Measurements from ENCODE around the gene IL1RAPL2. TPM values are rescaled to one million over a fixed set of nuclear protein-coding genes. Genes with fewer than 3 reads are reported as not detected.

IL1RAPL2 gene
- total and polyA plus RNA-seq, 2 donors (not counting 3 experiments of a cell fraction or from before 2014, with no cell fraction given): not detected

GRCh38 chrX:105314458-105314857, 748.5 kb downstream of the IL1RAPL2 start:
- Histone ChIP-seq H3K79me2 (ENCODE audit: control insufficient read depth, insufficient read depth, low read length) (no peaks in the 10 kb centered on the region), H3K9me3 (replicated peaks; ENCODE audit: control insufficient read depth, insufficient read depth, low read length) (no peaks in the 10 kb centered on the region), H2AFZ (ENCODE audit: low read depth, low read length) (peak overlapping the region; percentile 37), H3K9ac (replicated peaks; ENCODE audit: extremely low read depth, insufficient read depth, low read length) (peak overlapping the region; percentile 84), H3K36me3 (ENCODE audit: control insufficient read depth in 2 of 2, extremely low read depth in 1 of 2, insufficient read depth in 2 of 2, low read length in 2 of 2) (no peaks in the 10 kb centered on the region), H3K27ac (ENCODE audit: insufficient read depth, low read depth, low read length) (peak overlapping the region; percentile 92), H4K20me1 (replicated peaks; ENCODE audit: control insufficient read depth, extremely low read depth, insufficient read depth, low read length) (no peaks in the 10 kb centered on the region), H3K4me1 (ENCODE audit: control insufficient read depth, extremely low read depth, insufficient read depth, low read length) (peaks cover 19% of the 10 kb centered on the region), H3K4me3 (replicated peaks in 1 of 3; ENCODE audit: insufficient read depth in 1 of 3, low read depth in 1 of 3, low read length in 3 of 3) (peak overlapping the region in 1 of 3 experiments; percentile 76), H3K27me3 (ENCODE audit: control insufficient read depth in 2 of 2, insufficient read depth in 2 of 2, low read length in 2 of 2) (no peaks in the 10 kb centered on the region), H3K4me2 (ENCODE audit: insufficient read depth, low read length) (peak overlapping the region; percentile 84), H3K9me1 (replicated peaks; ENCODE audit: control insufficient read depth, extremely low read depth, insufficient read depth, low read length) (no peaks in the 10 kb centered on the region)
- FAIRE-seq (peak; percentile 93), DNase-seq (ENCODE audit: low read depth, low spot score) (peak; percentile 57)
- TF ChIP-seq POLR2AphosphoS5 (IDR thresholded peaks at IDR 0.05; ENCODE audit: insufficient read depth, low read depth, low read length) (peak; percentile 30), JUN (IDR thresholded peaks at IDR 0.05; ENCODE audit: borderline replicate concordance, insufficient read depth, insufficient read length, low read depth) (peak; percentile 42), GATA2 (IDR thresholded peaks at IDR 0.05; ENCODE audit: insufficient read depth, insufficient read length, low read depth, low read length) (peak; percentile 90), MYC (IDR thresholded peaks at IDR 0.05; ENCODE audit: low read depth, low read length) (no peak), FOS (IDR thresholded peaks at IDR 0.05; ENCODE audit: borderline replicate concordance, insufficient read depth, low read length) (peak; percentile 80)
- dilution Hi-C loops (cut with MboI; ENCODE audit: extremely low pct_ligation_motif_present, low sequenced_read_pairs) (no loop called here), intact Hi-C loops (cut with micrococcal nuclease) (loop anchor here (1.0 kb wide), 2 partner anchors 14 to 32 kb away; no protein-coding TSS in a partner anchor)
- POLR2A ChIA-PET: no interaction called here
- CTCF ChIA-PET: interaction anchor here (1.6 kb wide), 1 partner anchor 124 kb away, joined by 5 read pairs; no protein-coding TSS in a partner anchor
- BruUV-seq (replicated peaks): no TSS peak

- Histone ChIP-seq H3K79me2 (ENCODE audit: control insufficient read depth, insufficient read depth, low read length) (no peaks in the 10 kb centered on the region), H3K9me1 (replicated peaks; ENCODE audit: control insufficient read depth, extremely low read depth, insufficient read depth, low read length) (no peaks in the 10 kb centered on the region), H4K20me1 (replicated peaks; ENCODE audit: control insufficient read depth, extremely low read depth, insufficient read depth, low read length) (no peaks in the 10 kb centered on the region), H3K27me3 (ENCODE audit: control insufficient read depth in 2 of 2, insufficient read depth in 2 of 2, low read length in 2 of 2) (no peaks in the 10 kb centered on the region), H3K9ac (replicated peaks; ENCODE audit: extremely low read depth, insufficient read depth, low read length) (peak overlapping the region; percentile 16), H3K27ac (ENCODE audit: insufficient read depth, low read depth, low read length) (peak overlapping the region; percentile 92), H3K4me2 (ENCODE audit: insufficient read depth, low read length) (no peak overlapping the region), H2AFZ (ENCODE audit: low read depth, low read length) (no peak overlapping the region), H3K4me3 (replicated peaks in 1 of 3; ENCODE audit: insufficient read depth in 1 of 3, low read depth in 1 of 3, low read length in 3 of 3) (no peak overlapping the region), H3K4me1 (ENCODE audit: control insufficient read depth, extremely low read depth, insufficient read depth, low read length) (peaks cover 19% of the 10 kb centered on the region), H3K9me3 (replicated peaks; ENCODE audit: control insufficient read depth, insufficient read depth, low read length) (no peaks in the 10 kb centered on the region), H3K36me3 (ENCODE audit: control insufficient read depth in 2 of 2, extremely low read depth in 1 of 2, insufficient read depth in 2 of 2, low read length in 2 of 2) (no peaks in the 10 kb centered on the region)
- POLR2A ChIA-PET: no interaction called here
- BruUV-seq (replicated peaks): no TSS peak
- TF ChIP-seq EZH2 (IDR thresholded peaks at IDR 0.05; ENCODE audit: borderline replicate concordance, low read depth, low read length, severe bottlenecking): no peak
- TF ChIP-seq MYC (IDR thresholded peaks at IDR 0.05; ENCODE audit: low read depth, low read length): no peak
- TF ChIP-seq MAX (IDR thresholded peaks at IDR 0.05; ENCODE audit: insufficient read depth, insufficient read length): no peak
- no peak for TF ChIP-seq POLR2A (IDR thresholded peaks at IDR 0.05; ENCODE audit: low read depth, low read length)
- no peak for TF ChIP-seq POLR2AphosphoS5 (IDR thresholded peaks at IDR 0.05; ENCODE audit: insufficient read depth, low read depth, low read length)
- no peak for TF ChIP-seq JUN (IDR thresholded peaks at IDR 0.05; ENCODE audit: borderline replicate concordance, insufficient read depth, insufficient read length, low read depth)
- no peak for TF ChIP-seq FOS (IDR thresholded peaks at IDR 0.05; ENCODE audit: borderline replicate concordance, insufficient read depth, low read length)
- TF ChIP-seq GATA2 (IDR thresholded peaks at IDR 0.05; ENCODE audit: insufficient read depth, insufficient read length, low read depth, low read length): no peak
- TF ChIP-seq, protein P1, sequence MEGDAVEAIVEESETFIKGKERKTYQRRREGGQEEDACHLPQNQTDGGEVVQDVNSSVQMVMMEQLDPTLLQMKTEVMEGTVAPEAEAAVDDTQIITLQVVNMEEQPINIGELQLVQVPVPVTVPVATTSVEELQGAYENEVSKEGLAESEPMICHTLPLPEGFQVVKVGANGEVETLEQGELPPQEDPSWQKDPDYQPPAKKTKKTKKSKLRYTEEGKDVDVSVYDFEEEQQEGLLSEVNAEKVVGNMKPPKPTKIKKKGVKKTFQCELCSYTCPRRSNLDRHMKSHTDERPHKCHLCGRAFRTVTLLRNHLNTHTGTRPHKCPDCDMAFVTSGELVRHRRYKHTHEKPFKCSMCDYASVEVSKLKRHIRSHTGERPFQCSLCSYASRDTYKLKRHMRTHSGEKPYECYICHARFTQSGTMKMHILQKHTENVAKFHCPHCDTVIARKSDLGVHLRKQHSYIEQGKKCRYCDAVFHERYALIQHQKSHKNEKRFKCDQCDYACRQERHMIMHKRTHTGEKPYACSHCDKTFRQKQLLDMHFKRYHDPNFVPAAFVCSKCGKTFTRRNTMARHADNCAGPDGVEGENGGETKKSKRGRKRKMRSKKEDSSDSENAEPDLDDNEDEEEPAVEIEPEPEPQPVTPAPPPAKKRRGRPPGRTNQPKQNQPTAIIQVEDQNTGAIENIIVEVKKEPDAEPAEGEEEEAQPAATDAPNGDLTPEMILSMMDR (IDR thresholded peaks at IDR 0.05; ENCODE audit: extremely low read depth in 1 of 2, insufficient read depth in 1 of 2, low read depth in 1 of 2, low read length in 2 of 2): no peak
- CTCF ChIA-PET: interaction anchor here (1.6 kb wide), 1 partner anchor 124 kb away, joined by 5 read pairs; no protein-coding TSS in a partner anchor
- intact Hi-C loops (cut with micrococcal nuclease) (no loop called here), dilution Hi-C loops (cut with MboI; ENCODE audit: extremely low pct_ligation_motif_present, low sequenced_read_pairs) (no loop called here)
- FAIRE-seq: no peak
- DNase-seq (ENCODE audit: low read depth, low spot score): no peak
Observed at GRCh38 chrX:105315248-105315647, 749.2 kb downstream of the IL1RAPL2 start.
